ENCODE data around the gene FKBP9. TPM values are rescaled to one million over a fixed set of nuclear protein-coding genes. Genes with fewer than 3 reads are reported as not detected.

FKBP9 gene
- total RNA-seq, 1 experiment from 2014 or later, result 11.0 TPM

Other genes starting within 250 kb of the FKBP9 start
- 26.8 to 29.7 TPM (median 28.2 TPM) in 3 replicates for gene KBTBD2, start 65.7 kb upstream of the FKBP9 start, total RNA-seq (2021)
- gene NT5C3A, start 105.3 kb downstream of the FKBP9 start, total RNA-seq (2021), result 15.0 to 18.6 TPM (median 15.9 TPM) in 3 replicates
- 10.7 to 10.9 TPM (median 10.8 TPM) in 3 replicates for gene RP9, start 152.0 kb downstream of the FKBP9 start, total RNA-seq (2021)
- gene BBS9, start 172.1 kb downstream of the FKBP9 start, total RNA-seq (2021), result 53.8 to 59.0 TPM (median 56.6 TPM) in 3 replicates

All from WTC11 (cell line).